Adrenal gland (tissue), 5 donors: ENCODE measurements around the gene INSL3.

Experiments
- CTCF ChIP-seq, 6 experiments: fragments of 450-650 bp in 4 of 6; fragments of 200-600 bp in 2 of 6; sonication (generic) in 1 of 6; IDR thresholded peaks; 1 replicate in 5 of 6; 2 replicates in 1 of 6; pipeline versions ENCODE4 v1.5.1 to v1.8.0; 2016 to 2021; ENCODE audit warnings: antibody characterized with exemption in 6 of 6, mild to moderate bottlenecking in 2 of 6, moderate library complexity in 1 of 6
- POLR2A ChIP-seq, 2 donors: fragments of 450-650 bp; IDR thresholded peaks; one replicate each; pipeline ENCODE4 v1.6.1; 2017; ENCODE audit warnings: antibody characterized with exemption in 2 of 2, mild to moderate bottlenecking in 2 of 2, moderate library complexity in 1 of 2
- donor health status: DM: no; HTN: no; CAD: no.

- TF ChIP-seq CTCF (IDR thresholded peaks at IDR 0.05) (no peak), POLR2A (IDR thresholded peaks at IDR 0.05) (no peak)
Measured at GRCh38 chr19:17840019-17840418, 18.7 kb upstream of the INSL3 start.
